G401 (cell line): Measurements from ENCODE around the gene POU3F1. TPM values are rescaled to one million over a fixed set of nuclear protein-coding genes. Genes with fewer than 3 reads are reported as not detected.

Source experiments
- DNase-seq: peaks from one replicate; pipeline ENCODE4 v3.0.0-alpha.2; 2015; ENCODE audit warnings: low spot score
- in situ Hi-C: cut with HindIII; loops from 2 replicates; pipeline ENCODE4 v1.10.0; 2016; ENCODE audit warnings: low sequenced_read_pairs, mixed read lengths
- total RNA-seq: library from RNA; depleted of rRNA; stranded (reverse); fragments of >200 nt; shearing (Covaris generic); gene quantifications from 2 replicates; pipeline ENCODE4 v1.2.3, GENCODE V29; 2014; rRNA removed

The POU3F1 gene
- total RNA-seq, 1 experiment from 2014 or later = not detected

DNA sequence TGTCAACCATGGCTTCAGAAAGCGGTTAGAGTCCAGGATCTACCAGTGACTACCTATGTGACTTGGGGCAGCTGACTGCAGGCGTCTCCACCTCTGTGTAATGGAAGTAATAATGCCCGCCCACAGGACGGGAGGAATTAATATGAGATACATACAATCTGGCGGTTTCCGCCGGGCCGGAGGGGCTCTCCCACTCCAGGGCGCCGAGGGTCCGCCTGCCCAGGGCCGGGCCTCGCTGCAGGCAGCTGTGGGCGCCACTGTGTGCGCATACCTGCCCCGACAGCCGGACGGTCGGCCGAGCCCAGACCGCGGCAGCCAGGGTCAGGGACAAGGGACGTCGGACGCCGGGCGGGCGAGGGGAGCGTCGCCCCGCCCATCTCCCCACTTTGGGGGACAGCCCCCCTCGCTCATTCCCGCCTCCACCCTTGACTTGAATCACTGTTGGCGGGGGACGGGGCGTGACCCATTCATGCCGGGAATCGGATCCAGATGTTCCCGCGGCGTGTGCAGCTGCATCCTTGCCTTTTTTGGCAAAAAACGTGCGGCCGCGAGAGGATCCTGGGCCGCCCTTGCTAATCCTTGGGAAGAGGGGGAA is 50.7 kb downstream of the POU3F1 start:
- in situ Hi-C loops = no loop called here
- no peak for DNase-seq

GRCh38 chr1:37994886-37995566 is 51.6 kb downstream of the POU3F1 start:
- in situ Hi-C loops = no loop called here
- DNase-seq = no peak

Other genes starting within 250 kb of the POU3F1 start
- gene C1orf122, start 239.0 kb downstream of the POU3F1 start, total RNA-seq = 99.0 and 128 TPM in 2 replicates
- gene YRDC, start 238.6 kb downstream of the POU3F1 start, total RNA-seq = 35.1 and 36.4 TPM in 2 replicates
- 1.8 and 3.7 TPM in 2 replicates for gene MTF1, start 187.2 kb downstream of the POU3F1 start, total RNA-seq
- gene INPP5B, start 99.7 kb downstream of the POU3F1 start, total RNA-seq = 17.5 and 17.7 TPM in 2 replicates
- gene SF3A3, start 56.8 kb downstream of the POU3F1 start, total RNA-seq = 115 and 149 TPM in 2 replicates
- 7.9 and 10.0 TPM in 2 replicates for gene FHL3, start 41.3 kb downstream of the POU3F1 start, total RNA-seq
- gene UTP11, start 34.1 kb downstream of the POU3F1 start, total RNA-seq = 60.5 and 134 TPM in 2 replicates